Measurements from ENCODE around the gene HEY2.

The HEY2 gene

GRCh38 chr6:125797120-125797885 is 47.9 kb downstream of the HEY2 start (continued):
- TF ChIP-seq PRDM4 (tag by site-specific recombination; IDR thresholded peaks at IDR 0.05), result no peak
- TF ChIP-seq OSR2 (tag by site-specific recombination; IDR thresholded peaks at IDR 0.05), result peak; percentile 54; the same call in 1 of the 2 replicates
- TF ChIP-seq SP3 (tag by site-specific recombination; IDR thresholded peaks at IDR 0.05), result no peak
- TF ChIP-seq INSM2 (tag by site-specific recombination; IDR thresholded peaks at IDR 0.05), result 0 out of 2 replicates have a peak, but pooled peaks have one; percentile 13
- TF ChIP-seq ZNF132 (tag by site-specific recombination; IDR thresholded peaks at IDR 0.05; ENCODE audit: borderline replicate concordance), result no peak
- TF ChIP-seq ZNF473 (tag by site-specific recombination; IDR thresholded peaks at IDR 0.05), result no peak
- TF ChIP-seq OVOL3 (tag by site-specific recombination; IDR thresholded peaks at IDR 0.05), result 0 out of 2 replicates have a peak, but pooled peaks have one; percentile 37
- no peak for TF ChIP-seq PRDM2 (tag by site-specific recombination; IDR thresholded peaks at IDR 0.05; ENCODE audit: borderline replicate concordance)
- TF ChIP-seq MYNN (tag by site-specific recombination; IDR thresholded peaks at IDR 0.05; ENCODE audit: borderline replicate concordance), result peak; percentile 86
- peak; percentile 60 for TF ChIP-seq ZIC2 (tag by site-specific recombination; IDR thresholded peaks at IDR 0.05)
- TF ChIP-seq ZNF560 (tag by site-specific recombination; IDR thresholded peaks at IDR 0.05; ENCODE audit: borderline replicate concordance), result no peak
- TF ChIP-seq ZNF24 (tag by site-specific recombination; IDR thresholded peaks at IDR 0.05), result no peak
- no peak for TF ChIP-seq HOXD13 (CRISPR knock-in tag; IDR thresholded peaks at IDR 0.05; ENCODE audit: borderline replicate concordance)
- TF ChIP-seq ZNF221 (tag by site-specific recombination; IDR thresholded peaks at IDR 0.05; ENCODE audit: borderline replicate concordance), result no peak

- H3K27ac ChIP-seq (ENCODE audit: extremely low read depth, low read depth, low read length), result no peak overlapping the region
- H3K36me3 ChIP-seq (ENCODE audit: control insufficient read depth in 2 of 2, insufficient read depth in 1 of 2, low read length in 2 of 2), result peaks cover 0 to 3% of the 10 kb centered on the region in 2 experiments; a peak in 1 of 3 replicates
- H3K9me3 ChIP-seq (ENCODE audit: control insufficient read depth, insufficient read depth, low read depth, low read length), result no peaks in the 10 kb centered on the region
- ChIA-PET POLR2A (interaction anchor here (0.7 kb wide), 1 partner anchor 9 kb away, joined by 3 read pairs; no protein-coding TSS in a partner anchor), CTCF (interaction anchor here (0.6 to 1.9 kb wide), 6 partner anchors 13 to 197 kb away, joined by 3 to 5 read pairs (median 4); partner anchors contain the start of gene HINT3)
- TF ChIP-seq ZNF776 (tag by site-specific recombination; IDR thresholded peaks at IDR 0.05; ENCODE audit: borderline replicate concordance), result no peak
- TF ChIP-seq ZNF518A (tag by site-specific recombination; conservative IDR thresholded peaks at IDR 0.05; ENCODE audit: low read depth), result no peak
- TF ChIP-seq ZNF239 (tag by site-specific recombination; IDR thresholded peaks at IDR 0.05), result no peak
- H3K4me3 ChIP-seq (ENCODE audit: low read depth, low read length), result no peak overlapping the region
- H3K4me1 ChIP-seq (ENCODE audit: control insufficient read depth, insufficient read depth, low read length), result peaks cover 28% of the 10 kb centered on the region
Observed at GRCh38 chr6:125797886-125798444, 48.5 kb downstream of the HEY2 start.

Data from HEK293 (cell line).